Mucosa of rectum (tissue), 2 donors: ENCODE measurements around the gene DYDC2.

Experiments used
- H3K27ac ChIP-seq, 2 donors: one replicate each; pipeline ENCODE4 v1.7.0; 2013; ENCODE audit warnings: inconsistent platforms in 2 of 2, low read depth in 2 of 2, low read length in 2 of 2
- H3K27me3 ChIP-seq, 2 donors: one replicate each; pipeline ENCODE4 v1.7.0; 2013; ENCODE audit warnings: low read length in 2 of 2; ENCODE audit not compliant: control insufficient read depth in 2 of 2, insufficient read depth in 2 of 2
- H3K36me3 ChIP-seq, 2 donors: one replicate each; pipeline ENCODE4 v1.7.0; 2013; ENCODE audit warnings: low read length in 2 of 2; ENCODE audit not compliant: control insufficient read depth in 2 of 2, insufficient read depth in 2 of 2
- H3K4me1 ChIP-seq, 2 donors: one replicate each; pipeline ENCODE4 v1.7.0; 2013; ENCODE audit warnings: low read length in 2 of 2, mild to moderate bottlenecking in 1 of 2; ENCODE audit not compliant: control insufficient read depth in 2 of 2, insufficient read depth in 2 of 2
- H3K4me3 ChIP-seq, 2 donors: one replicate each; pipeline ENCODE4 v1.7.0; 2013; ENCODE audit warnings: low read length in 2 of 2
- H3K9ac ChIP-seq, 2 donors: one replicate each; pipeline ENCODE4 v1.7.0; 2013; ENCODE audit warnings: low read length in 2 of 2, low read depth in 1 of 2, mild to moderate bottlenecking in 1 of 2
- H3K9me3 ChIP-seq, 2 donors: one replicate each; pipeline ENCODE4 v1.7.0; 2013; ENCODE audit warnings: low read length in 2 of 2; ENCODE audit not compliant: control insufficient read depth in 2 of 2
- donor health status: healthy.
- donor health status: Normal muscosa, but diverticular disease.

Gene DYDC2

GRCh38 chr10:80394358-80394916 lies 37.9 kb downstream of the DYDC2 start:
- H3K27me3 ChIP-seq: no peaks in the 10 kb centered on the region
- H3K36me3 ChIP-seq: no peaks in the 10 kb centered on the region
- no peak overlapping the region for H3K4me3 ChIP-seq
- H3K27ac ChIP-seq: no peak overlapping the region
- H3K9me3 ChIP-seq: no peaks in the 10 kb centered on the region
- no peaks in the 10 kb centered on the region for H3K4me1 ChIP-seq
- no peak overlapping the region for H3K9ac ChIP-seq

GRCh38 chr10:80397014-80397413 lies 40.4 kb downstream of the DYDC2 start:
- Histone ChIP-seq H3K36me3 (no peaks in the 10 kb centered on the region), H3K27me3 (no peaks in the 10 kb centered on the region), H3K9ac (no peak overlapping the region), H3K27ac (no peak overlapping the region), H3K4me3 (no peak overlapping the region), H3K4me1 (no peaks in the 10 kb centered on the region), H3K9me3 (no peaks in the 10 kb centered on the region)

GRCh38 chr10:80400136-80400804 lies 43.7 kb downstream of the DYDC2 start:
- no peaks in the 10 kb centered on the region for H3K4me1 ChIP-seq
- no peaks in the 10 kb centered on the region for H3K27me3 ChIP-seq
- H3K4me3 ChIP-seq: no peak overlapping the region
- no peak overlapping the region for H3K9ac ChIP-seq
- H3K36me3 ChIP-seq: no peaks in the 10 kb centered on the region
- no peak overlapping the region for H3K27ac ChIP-seq
- no peaks in the 10 kb centered on the region for H3K9me3 ChIP-seq

- Histone ChIP-seq H3K9me3 (no peaks in the 10 kb centered on the region), H3K9ac (no peak overlapping the region), H3K27ac (no peak overlapping the region), H3K27me3 (no peaks in the 10 kb centered on the region), H3K36me3 (no peaks in the 10 kb centered on the region), H3K4me1 (peaks cover 6 to 11% of the 10 kb centered on the region in 2 donors), H3K4me3 (no peak overlapping the region)
These were observed 48.5 kb downstream of the DYDC2 start for GRCh38 chr10:80405035-80405434.

GRCh38 chr10:80405626-80406025 lies 49.0 kb downstream of the DYDC2 start:
- H3K27me3 ChIP-seq: no peaks in the 10 kb centered on the region
- no peak overlapping the region for H3K9ac ChIP-seq
- no peak overlapping the region for H3K27ac ChIP-seq
- H3K9me3 ChIP-seq: no peaks in the 10 kb centered on the region
- H3K36me3 ChIP-seq: no peaks in the 10 kb centered on the region
- no peak overlapping the region for H3K4me3 ChIP-seq
- H3K4me1 ChIP-seq: peaks cover 11 to 17% of the 10 kb centered on the region in 2 donors

- Histone ChIP-seq H3K27me3 (no peaks in the 10 kb centered on the region), H3K4me1 (peaks cover 16 to 22% of the 10 kb centered on the region in 2 donors), H3K4me3 (no peak overlapping the region), H3K9me3 (no peaks in the 10 kb centered on the region), H3K36me3 (no peaks in the 10 kb centered on the region), H3K9ac (no peak overlapping the region), H3K27ac (no peak overlapping the region)
These were observed 49.6 kb downstream of the DYDC2 start for GRCh38 chr10:80406204-80406603.

- Histone ChIP-seq H3K9me3 (no peaks in the 10 kb centered on the region), H3K9ac (peak overlapping the region; percentile 74 to 79), H3K27ac (peak overlapping the region; percentile 82 to 84), H3K4me3 (peak overlapping the region; percentile 79 to 85), H3K36me3 (no peaks in the 10 kb centered on the region), H3K27me3 (no peaks in the 10 kb centered on the region), H3K4me1 (peaks cover 25 to 30% of the 10 kb centered on the region in 2 donors)
These were observed 51.2 kb downstream of the DYDC2 start for GRCh38 chr10:80407812-80408241.

GRCh38 chr10:80408242-80409101 lies 51.9 kb downstream of the DYDC2 start, which contains the start of gene PRXL2A:
TSS of gene PRXL2A (plus strand) at chr10:80408551. CDS start at chr10:80420468, 11,917 bp downstream.
- Histone ChIP-seq H3K27ac (peak within 1 kb of the TSS; percentile 82 to 84), H3K27me3 (no peaks in the 10 kb centered on the region), H3K36me3 (no peaks in the 10 kb centered on the region), H3K4me3 (peak within 1 kb of the TSS; percentile 79 to 85), H3K4me1 (peaks cover 29 to 31% of the 10 kb centered on the region in 2 donors), H3K9me3 (no peaks in the 10 kb centered on the region), H3K9ac (peak within 1 kb of the TSS; percentile 74 to 79)

- H3K36me3 ChIP-seq: no peaks in the 10 kb centered on the region
- H3K27me3 ChIP-seq: no peaks in the 10 kb centered on the region
- H3K9me3 ChIP-seq: no peaks in the 10 kb centered on the region
- H3K9ac ChIP-seq: peak overlapping the region; percentile 68 to 74
- H3K4me3 ChIP-seq: peak overlapping the region; percentile 79 to 85
- H3K4me1 ChIP-seq: peaks cover 33 to 36% of the 10 kb centered on the region in 2 donors
- H3K27ac ChIP-seq: peak overlapping the region; percentile 82 to 84
These were observed 52.5 kb downstream of the DYDC2 start for GRCh38 chr10:80409121-80409520.

- Histone ChIP-seq H3K27me3 (no peaks in the 10 kb centered on the region), H3K27ac (peak overlapping the region; percentile 45 to 52), H3K36me3 (no peaks in the 10 kb centered on the region), H3K9ac (peak overlapping the region in 1 of 2 donors; percentile 18), H3K9me3 (no peaks in the 10 kb centered on the region), H3K4me1 (peaks cover 43 to 44% of the 10 kb centered on the region in 2 donors), H3K4me3 (peak overlapping the region in 1 of 2 donors; percentile 85)
These were observed 53.5 kb downstream of the DYDC2 start for GRCh38 chr10:80410122-80410521.
